ENCODE results near the gene MTG2. TPM values are rescaled to one million over a fixed set of nuclear protein-coding genes. Genes with fewer than 3 reads are reported as not detected.

MTG2 gene
- total RNA-seq, 2 donors from 2014 or later, result 40.0 to 53.0 TPM

DNA sequence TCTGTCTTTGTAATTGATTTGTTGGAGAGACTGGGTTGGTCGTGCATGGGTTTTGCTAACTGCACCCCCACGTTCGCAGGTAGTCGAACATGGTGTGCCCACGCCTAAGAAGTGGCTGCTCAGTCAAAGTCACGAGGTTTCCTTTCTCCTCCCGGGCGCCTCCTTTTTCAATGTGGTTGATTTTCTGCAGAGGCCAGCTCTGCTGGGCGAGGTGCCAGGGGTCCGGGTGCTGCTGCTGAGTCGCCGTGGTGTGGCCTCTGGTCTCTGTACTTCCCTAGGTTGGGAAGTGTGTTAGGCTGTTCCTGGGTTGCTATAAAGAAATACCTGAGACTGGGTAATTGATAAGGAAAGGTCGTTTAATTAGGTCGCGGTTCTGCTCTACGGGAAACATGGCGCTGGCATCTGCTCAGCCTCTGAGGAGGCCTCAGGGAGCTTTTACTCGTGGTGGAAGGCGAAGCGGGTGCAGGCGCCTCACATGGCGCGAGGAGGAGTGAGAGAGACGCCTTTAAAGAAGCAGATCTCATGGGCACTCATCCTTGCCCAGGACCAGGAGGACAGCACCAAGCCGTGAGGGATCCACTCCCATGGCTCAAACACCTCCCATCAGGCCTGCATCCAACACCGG is 69.6 kb downstream of the MTG2 start:
- WGBS, result 95% methylated on average over 26 of the region's 26 CpGs
- intact Hi-C loops (cut with DNase I), result no loop called here
- Histone ChIP-seq H3K9me3 (no peaks in the 10 kb centered on the region), H3K4me1 (replicated peaks) (no peaks in the 10 kb centered on the region), H3K27ac (no peak overlapping the region), H3K4me3 (no peak overlapping the region), H3K36me3 (peaks cover 0 to 6% of the 10 kb centered on the region in 2 donors), H3K27me3 (replicated peaks; ENCODE audit: insufficient read depth) (no peaks in the 10 kb centered on the region)
- DNase-seq (ENCODE audit: low spot score), result no peak
- no peak for TF ChIP-seq POLR2AphosphoS5 (IDR thresholded peaks at IDR 0.05)
- TF ChIP-seq CTCF (IDR thresholded peaks at IDR 0.05), result no peak
- no peak for TF ChIP-seq POLR2A (IDR thresholded peaks at IDR 0.05)

Other genes starting within 250 kb of the MTG2 start
- gene TAF4, start 117.1 kb upstream of the MTG2 start, total RNA-seq, result 10 to 100 TPM; 19.9 to 57.1 TPM
- gene LSM14B, start 60.6 kb upstream of the MTG2 start, total RNA-seq, result 10 to 100 TPM; 39.7 to 87.1 TPM
- 100 to 1,000 TPM; 176 to 250 TPM for gene PSMA7, start 39.6 kb upstream of the MTG2 start, total RNA-seq
- 10 to 100 TPM; 17.9 to 32.7 TPM for gene SS18L1, start 39.3 kb upstream of the MTG2 start, total RNA-seq
- gene HRH3, start 37.2 kb downstream of the MTG2 start, total RNA-seq, result under 1 TPM; 0.18 to 0.51 TPM
- 10 to 100 TPM; 33.5 to 50.6 TPM for gene OSBPL2, start 55.5 kb downstream of the MTG2 start, total RNA-seq
- 100 to 1,000 TPM; 149 to 207 TPM for gene ADRM1, start 120.0 kb downstream of the MTG2 start, total RNA-seq
- gene LAMA5, start 184.3 kb downstream of the MTG2 start, total RNA-seq, result 100 to 1,000 TPM; 170 to 272 TPM
- gene RPS21, start 204.1 kb downstream of the MTG2 start, total RNA-seq, result 1,000 to 10,000 TPM; 1,506 to 4,377 TPM
- 10 to 100 TPM in 1 of 2 donors, 1 to 10 TPM in 1; 4.1 to 31.3 TPM for gene CABLES2, start 224.3 kb downstream of the MTG2 start, total RNA-seq
- gene RBBP8NL, start 244.5 kb downstream of the MTG2 start, total RNA-seq, result 10 to 100 TPM in 1 of 2 donors, 1 to 10 TPM in 1; 4.9 to 10.9 TPM